Measurements from ENCODE around the gene ARFIP1. TPM values are rescaled to one million over a fixed set of nuclear protein-coding genes. Genes with fewer than 3 reads are reported as not detected.

The ARFIP1 gene
- total RNA-seq, 1 experiment from 2014 or later = 32.7 TPM

- BruUV-seq (replicated peaks) = no TSS peak
- ATAC-seq (no peak), DNase-seq (ENCODE audit: low read depth, low spot score) (no peak)
- Histone ChIP-seq H3K4me2 (ENCODE audit: low read length) (no peak overlapping the region), H3K4me3 (replicated peaks in 1 of 2; ENCODE audit: low read depth in 1 of 2, low read length in 2 of 2) (no peak overlapping the region), H3K9me3 (ENCODE audit: control insufficient read depth in 1 of 2, insufficient read depth in 1 of 2, low read depth in 1 of 2, low read length in 2 of 2) (no peaks in the 10 kb centered on the region), H3K27ac (ENCODE audit: low read depth, low read length) (no peak overlapping the region), H3K9me2 (ENCODE audit: insufficient read depth) (no peaks in the 10 kb centered on the region), H3K9ac (ENCODE audit: low read length) (no peak overlapping the region), H3K79me2 (ENCODE audit: insufficient read depth, low read length) (peaks cover 6% of the 10 kb centered on the region), H4K20me1 (ENCODE audit: insufficient read depth) (no peaks in the 10 kb centered on the region), H3K27me3 (ENCODE audit: insufficient read depth, low read length) (no peaks in the 10 kb centered on the region), H2AFZ (ENCODE audit: low read depth, low read length, poor library complexity, severe bottlenecking) (no peak overlapping the region), H3K36me3 (ENCODE audit: control insufficient read depth in 1 of 2, insufficient read depth in 2 of 2, low read length in 2 of 2) (no peaks in the 10 kb centered on the region), H3K4me1 (ENCODE audit: control insufficient read depth in 1 of 2, insufficient read depth in 2 of 2, low read length in 2 of 2) (no peaks in the 10 kb centered on the region)
- TF ChIP-seq ZNF274 (IDR thresholded peaks at IDR 0.05; ENCODE audit: low read depth, low read length) (no peak), JUND (IDR thresholded peaks at IDR 0.05) (no peak), ATF3 (IDR thresholded peaks at IDR 0.05) (no peak), TCF7L2 (IDR thresholded peaks at IDR 0.05; ENCODE audit: borderline replicate concordance, extremely low read depth, insufficient read depth, insufficient read length) (no peak), SRF (IDR thresholded peaks at IDR 0.05; ENCODE audit: low read depth) (no peak), CTCF (IDR thresholded peaks at IDR 0.05 in 2 of 3, conservative IDR thresholded peaks at IDR 0.05 in 1 of 3; ENCODE audit: borderline replicate concordance in 1 of 3, insufficient read depth in 1 of 3, low read depth in 2 of 3, low read length in 2 of 3) (no peak), POLR2AphosphoS5 (IDR thresholded peaks at IDR 0.05; ENCODE audit: low read depth, low read length) (no peak), SIN3A (IDR thresholded peaks at IDR 0.05; ENCODE audit: low read depth) (no peak), POLR2A (IDR thresholded peaks at IDR 0.05; ENCODE audit: borderline replicate concordance, extremely low read depth, insufficient read depth, insufficient read length) (no peak), CBX3 (IDR thresholded peaks at IDR 0.05; ENCODE audit: low read depth) (no peak), YY1 (IDR thresholded peaks at IDR 0.05; ENCODE audit: extremely low read depth, insufficient replicate concordance, low read depth, low read length) (no peak), ZBTB33 (IDR thresholded peaks at IDR 0.05; ENCODE audit: extremely low read depth, insufficient replicate concordance, low read length) (no peak)
- POLR2A ChIA-PET = no interaction called here
- RAD21 ChIA-PET (ENCODE audit: low non-redundant PET in 1 of 2, low total read pairs in 2 of 2, uncharacterized antibody in 2 of 2, unreplicated experiment in 2 of 2) = no interaction called here
- CTCF ChIA-PET = no interaction called here
- intact Hi-C loops (cut with micrococcal nuclease) = no loop called here
Observed at GRCh38 chr4:152817331-152817730, 37.6 kb downstream of the ARFIP1 start.
